NCI-H345 (cell line): ENCODE data around the gene INHBE.
"Not testable (repeated sequence)": the region's sequence is repeated elsewhere in the genome, so short reads cannot be mapped to it uniquely, and the experiment has no call there.

Experiments used
- DNase-seq: peaks from one replicate; lab custom pipeline; 2025; lab: John Stamatoyannopoulos, UW

Gene INHBE

GRCh38 chr12:57498132-57498502, 43.0 kb downstream of the INHBE start:
- no peak for DNase-seq

- DNase-seq, result no peak
These were observed 43.5 kb downstream of the INHBE start for GRCh38 chr12:57498571-57498970.

GRCh38 chr12:57500213-57500612, 45.1 kb downstream of the INHBE start:
- DNase-seq, result no peak

GRCh38 chr12:57502311-57502969, 47.3 kb downstream of the INHBE start:
- not testable (repeated sequence) for DNase-seq

- not testable (repeated sequence) for DNase-seq
These were observed 51.4 kb downstream of the INHBE start for GRCh38 chr12:57506541-57506940.
